H7 (cell line): ENCODE results near the gene BICRAL. TPM values are rescaled to one million over a fixed set of nuclear protein-coding genes. Genes with fewer than 3 reads are reported as not detected.
A peak's percentile ranks its signal among the peaks of the same experiment; 100 is the strongest.
"Not testable (repeated sequence)": the region's sequence is repeated elsewhere in the genome, so short reads cannot be mapped to it uniquely, and the experiment has no call there.

Experiments
- DNase-seq: peaks from one replicate; pipeline ENCODE4 v3.0.0; 2012
- H3K27me3 ChIP-seq: 2 replicates; pipeline ENCODE4 v1.6.0; 2011; ENCODE audit warnings: mild to moderate bottlenecking, low read length; ENCODE audit not compliant: control insufficient read depth, insufficient read depth
- H3K36me3 ChIP-seq: replicated peaks from 2 replicates; pipeline ENCODE4 v1.5.1; 2011; ENCODE audit warnings: low read length; ENCODE audit not compliant: control insufficient read depth, insufficient read depth
- H3K4me3 ChIP-seq: 2 replicates; pipeline ENCODE4 v1.5.1; 2011; ENCODE audit warnings: low read depth, mild to moderate bottlenecking, control low read depth, low read length, moderate library complexity; ENCODE audit not compliant: insufficient read depth
- total RNA-seq: library from RNA; depleted of rRNA; stranded (reverse); fragments of >200 nt; shearing (Covaris generic); gene quantifications from 2 replicates; pipeline ENCODE4 v1.2.3, GENCODE V29; 2014

Gene BICRAL
- total RNA-seq, 1 experiment from 2014 or later: 6.0 TPM

GRCh38 chr6:42877695-42878094 is 95.8 kb downstream of the BICRAL start:
- no peak for DNase-seq
- H3K27me3 ChIP-seq: no peaks in the 10 kb centered on the region
- H3K4me3 ChIP-seq: no peak overlapping the region
- H3K36me3 ChIP-seq: peaks cover 2% of the 10 kb centered on the region

- peak; percentile 80 for DNase-seq
- H3K36me3 ChIP-seq: peaks cover 18% of the 10 kb centered on the region
- H3K27me3 ChIP-seq: no peaks in the 10 kb centered on the region
These were observed 97.8 kb downstream of the BICRAL start, which contains the start of gene RPL7L1 for GRCh38 chr6:42879372-42880239. TSS of gene RPL7L1 (plus strand) at chr6:42879616. CDS start at chr6:42879911, 295 bp downstream.

DNA sequence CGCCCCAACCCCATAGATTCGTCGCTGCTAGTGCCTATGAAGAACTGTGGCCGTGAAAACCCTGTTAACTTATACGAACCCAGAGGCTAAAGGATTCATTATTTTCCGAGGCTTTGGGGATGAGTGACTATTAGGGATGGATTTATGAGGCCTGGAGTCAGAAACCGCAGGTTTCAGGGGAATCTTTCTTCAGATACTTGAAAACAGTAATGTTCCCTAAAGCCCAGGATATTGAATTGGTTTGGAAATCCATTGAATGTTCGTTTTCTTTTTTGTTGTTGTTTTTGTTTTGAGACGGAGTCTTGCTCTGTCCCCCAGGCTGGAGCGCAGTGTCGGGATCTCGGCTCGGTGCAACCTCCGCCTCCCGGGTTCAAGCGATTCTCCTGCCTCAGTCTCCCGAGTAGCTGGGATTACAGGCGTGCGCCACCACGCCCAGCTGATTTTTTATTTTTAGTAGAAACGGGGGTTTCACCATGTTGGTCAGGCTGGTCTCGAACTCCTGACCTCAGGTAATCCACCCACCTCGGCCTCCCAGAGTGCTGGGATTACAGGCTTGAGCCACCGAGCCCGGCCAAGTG is 98.5 kb downstream of the BICRAL start:
- peak overlapping the region; percentile 90 for H3K4me3 ChIP-seq
- H3K27me3 ChIP-seq, DNase-seq: not testable (repeated sequence)
- H3K36me3 ChIP-seq: peaks cover 24% of the 10 kb centered on the region

More at GRCh38 chr6:42879372-42880239, 97.8 kb downstream of the BICRAL start, which contains the start of gene RPL7L1:
- H3K4me3 ChIP-seq: peak within 1 kb of the TSS; percentile 90

GRCh38 chr6:42880871-42881270 is 99.0 kb downstream of the BICRAL start:
- not testable (repeated sequence) for DNase-seq, H3K27me3 ChIP-seq
- Histone ChIP-seq H3K36me3 (peaks cover 29% of the 10 kb centered on the region), H3K4me3 (peak overlapping the region; percentile 90)

DNA sequence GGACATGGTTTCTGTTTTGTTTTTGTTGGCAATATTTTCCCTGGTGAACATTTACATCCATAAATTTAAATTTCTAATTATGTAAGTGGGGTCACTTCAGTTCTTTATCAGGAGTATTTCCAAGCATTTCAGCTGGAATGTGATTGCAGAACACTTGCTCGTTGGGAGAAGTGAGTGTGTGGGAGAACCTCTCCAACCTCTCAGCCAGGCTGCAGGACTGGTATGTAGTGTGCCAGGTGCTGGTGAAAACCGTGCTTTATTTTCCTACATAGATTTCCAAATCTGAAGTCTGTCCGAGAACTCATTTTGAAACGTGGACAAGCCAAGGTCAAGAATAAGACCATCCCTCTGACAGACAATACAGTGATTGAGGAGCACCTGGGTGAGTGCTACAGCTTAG is 103.8 kb downstream of the BICRAL start:
- H3K4me3 ChIP-seq: no peak overlapping the region
- no peak for DNase-seq
- peaks cover 33% of the 10 kb centered on the region for H3K36me3 ChIP-seq
- H3K27me3 ChIP-seq: no peaks in the 10 kb centered on the region

GRCh38 chr6:42888201-42888600 is 106.3 kb downstream of the BICRAL start:
- H3K4me3 ChIP-seq, H3K27me3 ChIP-seq, DNase-seq: not testable (repeated sequence)
- peaks cover 28% of the 10 kb centered on the region for H3K36me3 ChIP-seq

GRCh38 chr6:42889815-42890214 is 108.0 kb downstream of the BICRAL start:
- Histone ChIP-seq H3K36me3 (peaks cover 13% of the 10 kb centered on the region), H3K27me3 (no peaks in the 10 kb centered on the region), H3K4me3 (peak overlapping the region; percentile 96)
- peak; percentile 45 for DNase-seq

- H3K36me3 ChIP-seq: peaks cover 7% of the 10 kb centered on the region
- H3K4me3 ChIP-seq: peak overlapping the region; percentile 96
- no peaks in the 10 kb centered on the region for H3K27me3 ChIP-seq
- peak; percentile 93 for DNase-seq
These were observed 108.7 kb downstream of the BICRAL start for GRCh38 chr6:42890311-42891198.

DNA sequence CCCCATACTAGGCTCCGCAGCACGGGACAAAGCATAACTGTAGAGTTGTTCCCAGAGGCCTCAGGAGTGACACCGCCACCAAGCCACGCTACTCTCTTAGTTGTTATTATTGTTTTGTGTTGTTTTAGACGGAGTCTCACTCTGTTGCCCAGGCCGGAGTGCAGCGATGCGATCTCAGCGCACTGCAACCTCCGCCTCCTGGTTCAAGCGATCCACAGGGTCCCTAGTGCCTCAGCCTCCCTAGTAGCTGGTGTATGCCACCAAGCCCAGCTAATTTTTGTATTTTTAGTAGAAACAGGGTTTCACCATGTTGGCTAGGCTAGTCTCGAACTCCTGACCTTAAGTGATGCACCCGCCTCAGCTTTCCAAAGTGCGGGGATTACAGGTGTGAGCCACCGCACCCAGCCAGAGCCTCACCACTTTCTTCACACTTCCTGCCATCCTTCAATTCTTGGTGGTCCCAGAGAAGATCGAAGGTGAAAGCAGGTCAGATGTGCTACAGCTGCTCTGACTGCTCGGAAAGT is 109.4 kb downstream of the BICRAL start:
- Histone ChIP-seq H3K27me3 (no peaks in the 10 kb centered on the region), H3K4me3 (peak overlapping the region; percentile 96), H3K36me3 (peaks cover 2% of the 10 kb centered on the region)
- no peak for DNase-seq

DNA sequence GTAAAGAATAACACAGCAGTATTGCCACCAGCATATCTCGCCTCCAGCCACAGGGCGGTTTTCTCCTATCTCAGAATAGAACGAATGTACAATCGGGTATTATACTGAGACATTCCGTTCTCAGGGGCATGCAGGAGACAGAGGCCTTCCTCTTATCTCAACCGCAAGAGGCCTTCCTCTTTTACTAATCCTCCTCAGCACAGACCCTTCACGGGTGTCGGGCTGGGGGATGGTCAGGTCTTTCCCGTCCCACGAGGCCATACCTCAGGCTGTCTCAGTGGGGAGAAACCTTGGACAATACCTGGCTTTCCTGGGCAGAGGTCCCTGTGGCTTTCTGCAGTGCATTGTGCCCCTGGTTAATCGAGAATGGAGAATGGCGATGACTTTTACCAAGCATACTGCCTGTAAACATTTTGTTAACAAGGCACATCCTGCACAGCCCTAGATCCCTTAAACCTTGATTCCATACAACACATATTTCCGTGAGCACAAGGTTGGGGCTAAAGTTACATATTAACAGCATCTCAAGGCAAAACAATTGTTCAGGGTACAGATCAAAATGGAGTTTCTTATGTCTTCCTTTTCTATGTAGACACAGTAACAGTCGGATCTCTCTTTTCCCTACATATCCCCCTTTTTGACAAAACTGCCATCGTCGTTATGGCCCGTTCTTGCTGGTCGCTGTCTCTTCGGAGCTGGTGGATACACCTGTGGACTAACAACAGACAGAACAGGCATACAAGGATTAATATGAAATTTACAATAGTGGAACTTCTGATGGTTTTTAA is 112.4 kb downstream of the BICRAL start:
- not testable (repeated sequence) for H3K27me3 ChIP-seq, H3K4me3 ChIP-seq, DNase-seq, H3K36me3 ChIP-seq

DNA sequence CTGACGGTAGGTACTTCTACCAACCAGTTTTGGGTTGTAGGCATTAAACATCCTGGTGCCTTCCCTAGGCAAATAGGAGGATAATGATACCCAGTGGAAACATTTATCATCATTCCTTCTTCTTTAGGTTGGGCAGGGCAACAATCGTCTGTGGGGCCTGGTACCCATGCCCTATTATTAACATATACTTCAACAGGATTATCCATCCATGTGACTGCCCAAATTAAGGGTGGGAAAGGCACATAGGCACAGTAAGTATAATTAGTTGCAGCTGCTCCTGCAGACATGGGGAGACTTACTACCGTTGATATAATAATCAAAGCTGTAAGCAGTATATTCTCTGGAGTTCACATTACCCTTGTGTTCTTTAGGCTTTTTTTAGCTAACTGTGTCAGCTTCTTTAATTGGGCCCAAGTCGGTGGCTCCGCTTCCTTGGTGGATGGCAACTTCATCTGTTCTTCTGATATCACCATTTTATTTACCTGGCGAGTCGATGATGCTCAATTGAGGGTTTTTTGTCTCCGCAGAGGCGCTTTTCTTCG is 114.4 kb downstream of the BICRAL start:
- H3K27me3 ChIP-seq: no peaks in the 10 kb centered on the region
- DNase-seq: no peak
- H3K4me3 ChIP-seq: no peak overlapping the region
- H3K36me3 ChIP-seq: no peaks in the 10 kb centered on the region

- Histone ChIP-seq H3K4me3 (no peak overlapping the region), H3K36me3 (no peaks in the 10 kb centered on the region), H3K27me3 (no peaks in the 10 kb centered on the region)
- peak; percentile 51 for DNase-seq
These were observed 117.1 kb downstream of the BICRAL start for GRCh38 chr6:42898891-42899361.

DNA sequence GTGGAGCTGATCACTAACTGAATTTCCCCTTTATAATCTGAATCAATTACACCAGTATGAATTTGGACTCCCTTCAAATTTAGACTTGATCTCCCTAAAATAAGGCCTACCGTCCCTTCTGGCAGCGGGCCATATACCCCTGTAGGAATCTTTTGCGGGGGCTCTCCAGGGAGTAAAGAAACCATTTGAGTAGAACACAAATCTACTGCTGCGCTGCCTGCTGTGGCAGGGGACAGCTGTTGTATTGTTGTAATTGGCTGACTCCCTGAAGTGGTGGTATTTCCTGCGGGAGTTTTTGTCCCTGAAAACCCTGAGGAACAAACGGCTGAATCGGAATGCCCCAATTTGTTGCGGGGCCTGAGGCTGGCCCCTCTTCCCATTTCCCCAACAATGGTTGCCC is 118.0 kb downstream of the BICRAL start:
- no peak for DNase-seq
- no peak overlapping the region for H3K4me3 ChIP-seq
- H3K27me3 ChIP-seq: no peaks in the 10 kb centered on the region
- H3K36me3 ChIP-seq: no peaks in the 10 kb centered on the region
